HL-60 (cell line): Measurements from ENCODE around the gene MYOG.

Experiments
- GABPA ChIP-seq: IDR thresholded peaks from 2 replicates; pipeline ENCODE4 v1.6.1; 2012; ENCODE audit warnings: low read depth
- SPI1 ChIP-seq: IDR thresholded peaks from 2 replicates; pipeline ENCODE4 v1.6.1; 2012; ENCODE audit warnings: low read depth, mild to moderate bottlenecking, borderline replicate concordance
- TF ChIP-seq, protein P1 (sequence below): IDR thresholded peaks from one replicate; pipeline ENCODE4 v1.5.1; 2011; ENCODE audit warnings: low read length, control low read depth, inconsistent platforms; ENCODE audit not compliant: insufficient read depth
- TF ChIP-seq, protein P2 (sequence below): IDR thresholded peaks from 2 replicates; pipeline ENCODE4 v1.6.1; 2012; ENCODE audit warnings: low read depth; ENCODE audit not compliant: insufficient replicate concordance

GRCh38 chr1:203130358-203130985 is 44.7 kb upstream of the MYOG start:
- TF ChIP-seq, protein P1, sequence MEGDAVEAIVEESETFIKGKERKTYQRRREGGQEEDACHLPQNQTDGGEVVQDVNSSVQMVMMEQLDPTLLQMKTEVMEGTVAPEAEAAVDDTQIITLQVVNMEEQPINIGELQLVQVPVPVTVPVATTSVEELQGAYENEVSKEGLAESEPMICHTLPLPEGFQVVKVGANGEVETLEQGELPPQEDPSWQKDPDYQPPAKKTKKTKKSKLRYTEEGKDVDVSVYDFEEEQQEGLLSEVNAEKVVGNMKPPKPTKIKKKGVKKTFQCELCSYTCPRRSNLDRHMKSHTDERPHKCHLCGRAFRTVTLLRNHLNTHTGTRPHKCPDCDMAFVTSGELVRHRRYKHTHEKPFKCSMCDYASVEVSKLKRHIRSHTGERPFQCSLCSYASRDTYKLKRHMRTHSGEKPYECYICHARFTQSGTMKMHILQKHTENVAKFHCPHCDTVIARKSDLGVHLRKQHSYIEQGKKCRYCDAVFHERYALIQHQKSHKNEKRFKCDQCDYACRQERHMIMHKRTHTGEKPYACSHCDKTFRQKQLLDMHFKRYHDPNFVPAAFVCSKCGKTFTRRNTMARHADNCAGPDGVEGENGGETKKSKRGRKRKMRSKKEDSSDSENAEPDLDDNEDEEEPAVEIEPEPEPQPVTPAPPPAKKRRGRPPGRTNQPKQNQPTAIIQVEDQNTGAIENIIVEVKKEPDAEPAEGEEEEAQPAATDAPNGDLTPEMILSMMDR, result no peak
- TF ChIP-seq SPI1 (no peak), GABPA (no peak)
- TF ChIP-seq, protein P2, sequence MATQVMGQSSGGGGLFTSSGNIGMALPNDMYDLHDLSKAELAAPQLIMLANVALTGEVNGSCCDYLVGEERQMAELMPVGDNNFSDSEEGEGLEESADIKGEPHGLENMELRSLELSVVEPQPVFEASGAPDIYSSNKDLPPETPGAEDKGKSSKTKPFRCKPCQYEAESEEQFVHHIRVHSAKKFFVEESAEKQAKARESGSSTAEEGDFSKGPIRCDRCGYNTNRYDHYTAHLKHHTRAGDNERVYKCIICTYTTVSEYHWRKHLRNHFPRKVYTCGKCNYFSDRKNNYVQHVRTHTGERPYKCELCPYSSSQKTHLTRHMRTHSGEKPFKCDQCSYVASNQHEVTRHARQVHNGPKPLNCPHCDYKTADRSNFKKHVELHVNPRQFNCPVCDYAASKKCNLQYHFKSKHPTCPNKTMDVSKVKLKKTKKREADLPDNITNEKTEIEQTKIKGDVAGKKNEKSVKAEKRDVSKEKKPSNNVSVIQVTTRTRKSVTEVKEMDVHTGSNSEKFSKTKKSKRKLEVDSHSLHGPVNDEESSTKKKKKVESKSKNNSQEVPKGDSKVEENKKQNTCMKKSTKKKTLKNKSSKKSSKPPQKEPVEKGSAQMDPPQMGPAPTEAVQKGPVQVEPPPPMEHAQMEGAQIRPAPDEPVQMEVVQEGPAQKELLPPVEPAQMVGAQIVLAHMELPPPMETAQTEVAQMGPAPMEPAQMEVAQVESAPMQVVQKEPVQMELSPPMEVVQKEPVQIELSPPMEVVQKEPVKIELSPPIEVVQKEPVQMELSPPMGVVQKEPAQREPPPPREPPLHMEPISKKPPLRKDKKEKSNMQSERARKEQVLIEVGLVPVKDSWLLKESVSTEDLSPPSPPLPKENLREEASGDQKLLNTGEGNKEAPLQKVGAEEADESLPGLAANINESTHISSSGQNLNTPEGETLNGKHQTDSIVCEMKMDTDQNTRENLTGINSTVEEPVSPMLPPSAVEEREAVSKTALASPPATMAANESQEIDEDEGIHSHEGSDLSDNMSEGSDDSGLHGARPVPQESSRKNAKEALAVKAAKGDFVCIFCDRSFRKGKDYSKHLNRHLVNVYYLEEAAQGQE, result no peak
